ENCODE measurements around the gene KRTAP15-1. TPM values are rescaled to one million over a fixed set of nuclear protein-coding genes. Genes with fewer than 3 reads are reported as not detected.

KRTAP15-1 gene
- total RNA-seq, 1 donor from 2014 or later = not detected

GRCh38 chr21:30468900-30469714 lies 29.0 kb downstream of the KRTAP15-1 start:
- Histone ChIP-seq H3K4me1 (no peaks in the 10 kb centered on the region), H3K27me3 (no peaks in the 10 kb centered on the region), H3K4me3 (no peak overlapping the region), H3K27ac (no peak overlapping the region), H3K9me3 (no peaks in the 10 kb centered on the region), H3K36me3 (no peaks in the 10 kb centered on the region)
- intact Hi-C loops (cut with DNase I) = no loop called here
- TF ChIP-seq, protein P1, sequence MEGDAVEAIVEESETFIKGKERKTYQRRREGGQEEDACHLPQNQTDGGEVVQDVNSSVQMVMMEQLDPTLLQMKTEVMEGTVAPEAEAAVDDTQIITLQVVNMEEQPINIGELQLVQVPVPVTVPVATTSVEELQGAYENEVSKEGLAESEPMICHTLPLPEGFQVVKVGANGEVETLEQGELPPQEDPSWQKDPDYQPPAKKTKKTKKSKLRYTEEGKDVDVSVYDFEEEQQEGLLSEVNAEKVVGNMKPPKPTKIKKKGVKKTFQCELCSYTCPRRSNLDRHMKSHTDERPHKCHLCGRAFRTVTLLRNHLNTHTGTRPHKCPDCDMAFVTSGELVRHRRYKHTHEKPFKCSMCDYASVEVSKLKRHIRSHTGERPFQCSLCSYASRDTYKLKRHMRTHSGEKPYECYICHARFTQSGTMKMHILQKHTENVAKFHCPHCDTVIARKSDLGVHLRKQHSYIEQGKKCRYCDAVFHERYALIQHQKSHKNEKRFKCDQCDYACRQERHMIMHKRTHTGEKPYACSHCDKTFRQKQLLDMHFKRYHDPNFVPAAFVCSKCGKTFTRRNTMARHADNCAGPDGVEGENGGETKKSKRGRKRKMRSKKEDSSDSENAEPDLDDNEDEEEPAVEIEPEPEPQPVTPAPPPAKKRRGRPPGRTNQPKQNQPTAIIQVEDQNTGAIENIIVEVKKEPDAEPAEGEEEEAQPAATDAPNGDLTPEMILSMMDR (IDR thresholded peaks at IDR 0.05) = no peak
- ATAC-seq (no peak), DNase-seq (no peak)

DNA sequence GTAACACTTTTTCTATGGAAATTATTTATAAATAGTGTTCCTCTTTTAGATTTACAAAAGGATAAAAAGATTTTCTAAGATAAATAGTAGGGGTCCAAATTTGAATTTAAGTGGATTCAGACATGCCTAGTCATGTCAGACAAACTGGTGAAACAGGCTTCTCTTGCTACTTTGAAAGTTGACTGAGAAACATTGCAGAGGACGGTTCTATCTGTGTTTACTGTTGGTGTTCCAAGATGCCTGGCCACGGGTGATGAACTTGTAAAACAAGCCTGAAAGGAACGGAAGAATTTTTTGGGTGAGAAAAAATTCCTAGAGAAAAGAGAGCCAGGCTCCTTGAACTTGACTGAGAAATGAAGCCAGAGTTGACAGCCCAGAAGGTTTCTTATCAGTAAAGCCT lies 37.9 kb downstream of the KRTAP15-1 start:
- H3K27ac ChIP-seq = no peak overlapping the region
- DNase-seq (no peak), ATAC-seq (no peak)
- intact Hi-C loops (cut with DNase I) = no loop called here
- H3K36me3 ChIP-seq = no peaks in the 10 kb centered on the region
- no peaks in the 10 kb centered on the region for H3K27me3 ChIP-seq
- H3K4me1 ChIP-seq = no peaks in the 10 kb centered on the region
- no peak overlapping the region for H3K4me3 ChIP-seq
- H3K9me3 ChIP-seq = no peaks in the 10 kb centered on the region
- TF ChIP-seq, protein P1 (IDR thresholded peaks at IDR 0.05) = no peak

DNA sequence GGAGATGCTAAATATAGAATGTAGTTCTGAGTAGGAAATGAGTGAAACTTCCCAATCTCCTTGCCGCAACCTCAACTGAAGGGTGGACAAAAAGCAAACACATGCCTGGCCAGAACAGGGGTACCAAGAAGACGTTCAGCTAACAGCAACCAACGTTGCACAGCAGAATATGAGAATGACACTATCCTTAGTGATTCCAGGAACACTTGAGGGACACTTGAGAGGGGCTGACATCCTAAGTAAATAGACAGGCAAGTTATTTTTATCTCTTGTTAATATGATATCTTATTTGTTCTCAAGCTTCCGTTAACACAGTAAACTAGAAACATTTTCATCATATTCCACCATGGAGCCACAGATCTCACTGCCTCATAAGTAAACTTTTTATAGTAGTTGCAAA lies 39.2 kb downstream of the KRTAP15-1 start:
- Histone ChIP-seq H3K9me3 (no peaks in the 10 kb centered on the region), H3K36me3 (no peaks in the 10 kb centered on the region), H3K27me3 (no peaks in the 10 kb centered on the region), H3K4me3 (no peak overlapping the region), H3K4me1 (no peaks in the 10 kb centered on the region), H3K27ac (no peak overlapping the region)
- TF ChIP-seq, protein P1 (IDR thresholded peaks at IDR 0.05) = no peak
- ATAC-seq (no peak), DNase-seq (no peak)
- intact Hi-C loops (cut with DNase I) = no loop called here

DNA sequence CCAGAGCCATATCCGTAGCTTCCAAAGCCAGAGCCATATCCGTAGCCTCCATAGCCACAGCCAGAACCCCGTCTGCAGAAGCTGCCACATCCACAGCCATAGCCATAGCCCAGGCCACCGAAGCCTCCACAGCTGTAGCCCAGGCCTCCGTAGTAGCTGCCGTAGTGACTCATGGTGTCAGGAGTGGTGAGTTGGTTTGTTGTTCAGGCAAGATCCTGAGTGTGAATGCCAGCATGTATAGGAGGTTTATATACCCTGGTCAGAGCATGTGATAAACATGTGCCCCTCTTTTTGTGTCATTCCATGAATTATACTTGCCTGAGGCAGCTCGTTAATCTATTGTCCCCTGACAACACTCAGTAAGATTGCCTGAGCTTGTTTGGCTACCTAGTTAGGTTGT lies 40.1 kb downstream of the KRTAP15-1 start, which contains the start of gene KRTAP19-1:
KRTAP19-1 (minus strand) TSS at position 223 of the 400 bp plus-strand sequence; CDS start at position 173, 50 bp downstream.
- intact Hi-C loops (cut with DNase I) = no loop called here
- TF ChIP-seq, protein P1 (IDR thresholded peaks at IDR 0.05) = no peak
- Histone ChIP-seq H3K4me1 (no peaks in the 10 kb centered on the region), H3K27me3 (no peaks in the 10 kb centered on the region), H3K9me3 (no peaks in the 10 kb centered on the region), H3K4me3 (no peak within 1 kb of the TSS), H3K36me3 (no peaks in the 10 kb centered on the region), H3K27ac (no peak within 1 kb of the TSS)
- DNase-seq (no peak), ATAC-seq (no peak)

- Histone ChIP-seq H3K27me3 (no peaks in the 10 kb centered on the region), H3K4me3 (no peak overlapping the region), H3K4me1 (no peaks in the 10 kb centered on the region), H3K36me3 (no peaks in the 10 kb centered on the region), H3K27ac (no peak overlapping the region), H3K9me3 (no peaks in the 10 kb centered on the region)
- intact Hi-C loops (cut with DNase I) = no loop called here
- ATAC-seq (no peak), DNase-seq (no peak)
- TF ChIP-seq, protein P1 (IDR thresholded peaks at IDR 0.05) = no peak
These were observed 42.1 kb downstream of the KRTAP15-1 start for GRCh38 chr21:30482130-30482529.

Data from upper lobe of right lung (tissue), 1 donor.